ENCODE data around the gene PRKAG2. TPM values are rescaled to one million over a fixed set of nuclear protein-coding genes. Genes with fewer than 3 reads are reported as not detected.
"Not testable (repeated sequence)": the region's sequence is repeated elsewhere in the genome, so short reads cannot be mapped to it uniquely, and the experiment has no call there.

Gene PRKAG2
- total RNA-seq, 1 experiment from 2014 or later, result 10.9 TPM

DNA sequence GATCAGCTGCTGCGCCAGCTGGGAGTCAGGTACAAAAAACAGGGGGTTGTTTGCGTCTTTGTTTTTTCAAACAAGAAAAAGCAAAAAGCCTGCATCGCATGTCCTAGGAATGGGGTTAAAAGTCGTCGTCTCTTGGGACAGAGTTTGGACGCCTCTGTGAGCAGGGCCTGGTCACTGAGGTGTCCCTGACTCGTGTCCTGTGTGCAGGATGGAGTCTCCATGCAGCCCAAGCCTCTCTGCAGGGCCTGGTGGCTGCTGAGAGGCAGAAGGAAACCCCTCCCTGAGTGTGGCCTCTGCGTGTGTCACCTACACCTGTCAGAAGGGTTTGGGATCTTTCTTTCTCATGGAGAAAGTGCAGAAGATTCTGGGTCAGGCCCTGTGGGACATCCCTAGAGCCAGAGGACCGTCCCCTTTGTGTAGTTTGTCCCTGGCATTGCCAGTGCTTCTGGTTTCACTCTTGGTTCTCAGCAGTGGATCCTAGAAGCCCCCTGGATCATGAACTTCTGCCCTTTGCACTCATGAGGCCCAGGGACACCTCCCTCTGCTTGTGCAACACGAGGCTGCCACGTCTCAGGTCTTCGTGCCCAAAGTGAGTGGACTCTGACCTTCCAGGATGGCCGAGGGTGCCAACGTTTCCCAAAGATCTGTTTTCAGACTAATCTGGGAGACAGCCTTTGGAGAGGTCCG is 75.0 kb downstream of the PRKAG2 start:
- Histone ChIP-seq H3K4me3 (no peak overlapping the region), H3K4me1 (peaks cover 29% of the 10 kb centered on the region), H3K27ac (no peak overlapping the region), H3K27me3 (no peaks in the 10 kb centered on the region), H3K36me3 (no peaks in the 10 kb centered on the region), H3K9me3 (replicated peaks) (0 out of 2 replicates have a peak, but pooled peaks cover 6% of the 10 kb centered on the region)
- DNase-seq, result no peak

DNA sequence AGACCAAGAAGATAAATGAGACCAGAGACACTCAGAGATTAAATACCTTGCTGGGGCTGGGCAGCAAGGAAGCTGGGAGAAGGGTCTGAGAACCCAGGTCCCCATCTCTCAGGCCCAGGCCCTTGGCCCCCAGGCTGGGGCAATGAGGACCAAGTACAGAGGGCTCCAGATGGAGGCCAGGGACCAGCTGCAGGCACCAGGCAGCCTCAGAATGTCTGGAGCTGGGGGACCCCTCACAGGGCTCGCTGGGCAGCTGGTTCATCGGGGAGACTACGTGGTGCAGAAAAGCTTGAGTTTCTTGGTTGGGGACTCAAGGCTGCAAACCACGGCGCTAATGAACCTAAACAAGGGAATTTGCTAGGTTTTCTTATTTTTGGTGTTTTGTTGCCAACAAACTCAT is 75.6 kb downstream of the PRKAG2 start:
- peaks cover 29% of the 10 kb centered on the region for H3K4me1 ChIP-seq
- DNase-seq, result no peak
- no peak overlapping the region for H3K4me3 ChIP-seq
- no peak overlapping the region for H3K27ac ChIP-seq
- H3K27me3 ChIP-seq, result no peaks in the 10 kb centered on the region
- H3K9me3 ChIP-seq (replicated peaks), result 0 out of 2 replicates have a peak, but pooled peaks cover 6% of the 10 kb centered on the region
- H3K36me3 ChIP-seq, result no peaks in the 10 kb centered on the region

DNA sequence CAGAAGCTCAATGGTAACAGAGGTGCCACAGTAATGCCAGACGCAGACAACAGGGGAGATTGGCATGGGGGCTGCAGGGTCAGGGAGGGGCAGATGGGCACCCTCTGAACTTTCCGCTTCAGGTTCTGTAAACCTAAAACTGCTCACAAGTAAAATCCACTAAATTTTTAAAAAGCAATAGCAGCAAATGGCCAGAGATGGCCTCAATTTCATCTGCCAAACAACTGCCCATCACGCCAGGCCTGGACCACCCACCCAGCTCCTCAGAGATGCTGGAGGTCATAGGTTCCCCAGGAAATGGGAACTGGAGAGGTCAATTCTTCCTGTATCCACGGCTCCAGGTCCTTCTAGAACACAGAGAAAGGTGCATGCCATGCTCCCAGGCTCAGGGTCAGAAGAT is 76.1 kb downstream of the PRKAG2 start:
- peaks cover 28% of the 10 kb centered on the region for H3K4me1 ChIP-seq
- H3K9me3 ChIP-seq (replicated peaks), result 0 out of 2 replicates have a peak, but pooled peaks cover 6% of the 10 kb centered on the region
- no peak overlapping the region for H3K27ac ChIP-seq
- H3K27me3 ChIP-seq, result no peaks in the 10 kb centered on the region
- H3K4me3 ChIP-seq, result no peak overlapping the region
- no peak for DNase-seq
- no peaks in the 10 kb centered on the region for H3K36me3 ChIP-seq

DNA sequence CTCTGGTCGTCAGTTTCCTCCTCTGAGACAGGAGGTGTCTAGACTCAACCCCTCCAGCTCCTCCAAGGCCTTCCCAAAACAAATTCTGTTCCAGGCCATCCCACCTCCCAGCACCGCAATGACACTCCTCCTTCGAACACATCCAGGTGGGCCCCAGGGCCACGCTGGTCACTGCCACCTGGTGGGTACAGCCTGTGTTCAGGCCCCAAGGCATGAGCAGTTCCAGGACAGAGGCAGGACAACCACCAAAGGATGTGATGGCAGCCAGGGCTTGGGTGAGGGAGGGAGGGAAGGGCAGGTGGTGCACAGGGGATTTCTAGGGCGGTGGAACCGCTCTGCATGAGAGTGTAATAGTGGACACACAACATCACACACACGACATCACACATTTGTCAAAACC is 76.5 kb downstream of the PRKAG2 start:
- Histone ChIP-seq H3K9me3 (replicated peaks) (0 out of 2 replicates have a peak, but pooled peaks cover 4% of the 10 kb centered on the region), H3K36me3 (no peaks in the 10 kb centered on the region), H3K4me1 (peaks cover 25% of the 10 kb centered on the region), H3K27ac (no peak overlapping the region), H3K4me3 (no peak overlapping the region), H3K27me3 (no peaks in the 10 kb centered on the region)
- DNase-seq, result no peak

DNA sequence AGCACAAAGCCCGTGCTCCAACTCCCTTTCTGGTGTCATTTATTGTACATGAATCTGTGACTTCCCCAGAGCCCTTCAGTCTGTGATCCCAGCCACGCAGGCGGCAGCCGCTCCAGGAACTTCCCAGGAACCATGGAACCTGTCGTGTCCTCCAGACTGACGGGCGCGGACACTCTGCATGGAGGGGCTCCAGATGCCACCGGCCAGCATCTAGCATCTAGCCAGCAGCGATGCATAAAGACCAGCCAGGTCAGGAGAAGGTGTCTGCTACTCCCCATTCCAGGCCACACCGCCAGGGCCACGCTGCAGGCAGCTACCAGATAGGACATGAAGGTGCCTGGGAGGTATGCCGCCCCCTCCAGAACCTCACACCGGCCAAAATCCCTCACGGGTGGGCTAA is 77.4 kb downstream of the PRKAG2 start:
- Histone ChIP-seq H3K4me1 (peaks cover 29% of the 10 kb centered on the region), H3K36me3 (no peaks in the 10 kb centered on the region), H3K4me3 (no peak overlapping the region), H3K9me3 (replicated peaks) (no peaks in the 10 kb centered on the region), H3K27me3 (no peaks in the 10 kb centered on the region), H3K27ac (no peak overlapping the region)
- DNase-seq, result no peak

DNA sequence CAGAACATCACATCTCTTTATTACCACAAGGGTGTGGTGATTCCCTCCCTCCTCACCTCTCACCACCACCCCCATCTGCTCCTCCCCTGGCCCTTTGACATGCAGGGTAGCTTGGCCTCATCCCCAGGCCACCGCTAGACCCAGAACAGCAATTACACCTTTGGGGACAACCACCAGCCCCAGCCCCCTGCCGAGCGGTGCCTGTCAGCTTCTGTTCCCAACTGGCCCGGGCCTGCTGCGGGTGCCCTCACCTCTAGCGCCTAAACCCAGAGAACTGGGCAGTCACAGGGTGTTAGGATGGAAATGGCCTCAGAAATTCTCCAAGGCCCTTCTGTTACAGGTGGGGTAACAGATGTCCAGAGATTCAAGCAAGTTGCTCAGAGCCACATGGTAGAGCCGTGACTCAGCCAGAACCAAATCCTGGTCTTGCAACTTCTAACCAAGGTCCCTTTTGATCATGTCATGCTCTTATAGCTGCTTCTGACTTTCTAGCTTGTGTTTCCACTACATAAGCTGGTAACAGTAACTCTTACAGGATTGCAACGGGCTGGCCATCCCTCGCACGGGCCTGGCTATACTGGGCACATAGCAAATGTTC is 78.0 kb downstream of the PRKAG2 start:
- H3K27me3 ChIP-seq, result no peaks in the 10 kb centered on the region
- peaks cover 34% of the 10 kb centered on the region for H3K4me1 ChIP-seq
- H3K4me3 ChIP-seq, result no peak overlapping the region
- no peak for DNase-seq
- no peaks in the 10 kb centered on the region for H3K36me3 ChIP-seq
- no peak overlapping the region for H3K27ac ChIP-seq
- no peaks in the 10 kb centered on the region for H3K9me3 ChIP-seq (replicated peaks)

DNA sequence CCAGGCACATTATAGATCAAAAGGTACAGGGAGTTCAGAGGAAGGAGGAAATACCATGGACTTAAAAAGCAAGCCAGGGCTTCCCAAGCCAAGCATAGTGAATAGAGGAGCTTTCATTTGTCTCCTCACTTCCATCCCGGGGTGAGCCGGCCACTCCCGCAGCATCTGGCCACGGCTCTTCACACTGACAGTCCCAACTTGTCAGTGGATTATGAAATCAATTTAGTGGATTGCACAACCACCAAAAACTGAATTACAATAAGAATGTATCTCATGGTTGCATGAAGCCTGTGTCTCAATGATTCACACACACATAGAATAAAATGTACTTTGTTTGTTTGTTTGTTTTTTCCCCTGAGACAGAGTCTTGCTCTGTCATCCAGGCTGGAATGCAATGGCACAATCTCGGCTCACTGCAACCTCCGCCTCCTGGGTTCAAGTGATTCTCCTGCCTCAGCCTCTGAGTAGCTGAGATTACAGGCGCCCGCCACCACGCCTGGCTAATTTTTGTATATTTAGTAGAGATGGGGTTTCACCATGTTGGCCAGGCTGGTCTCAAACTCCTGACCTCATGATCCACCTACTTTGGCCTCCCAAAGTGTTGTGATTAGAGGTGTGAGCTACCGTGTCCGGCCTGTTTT is 79.1 kb downstream of the PRKAG2 start:
- H3K4me1 ChIP-seq, result peaks cover 35% of the 10 kb centered on the region
- not testable (repeated sequence) for H3K9me3 ChIP-seq (replicated peaks); DNase-seq; H3K27ac ChIP-seq; H3K36me3 ChIP-seq; H3K4me3 ChIP-seq; H3K27me3 ChIP-seq

DNA sequence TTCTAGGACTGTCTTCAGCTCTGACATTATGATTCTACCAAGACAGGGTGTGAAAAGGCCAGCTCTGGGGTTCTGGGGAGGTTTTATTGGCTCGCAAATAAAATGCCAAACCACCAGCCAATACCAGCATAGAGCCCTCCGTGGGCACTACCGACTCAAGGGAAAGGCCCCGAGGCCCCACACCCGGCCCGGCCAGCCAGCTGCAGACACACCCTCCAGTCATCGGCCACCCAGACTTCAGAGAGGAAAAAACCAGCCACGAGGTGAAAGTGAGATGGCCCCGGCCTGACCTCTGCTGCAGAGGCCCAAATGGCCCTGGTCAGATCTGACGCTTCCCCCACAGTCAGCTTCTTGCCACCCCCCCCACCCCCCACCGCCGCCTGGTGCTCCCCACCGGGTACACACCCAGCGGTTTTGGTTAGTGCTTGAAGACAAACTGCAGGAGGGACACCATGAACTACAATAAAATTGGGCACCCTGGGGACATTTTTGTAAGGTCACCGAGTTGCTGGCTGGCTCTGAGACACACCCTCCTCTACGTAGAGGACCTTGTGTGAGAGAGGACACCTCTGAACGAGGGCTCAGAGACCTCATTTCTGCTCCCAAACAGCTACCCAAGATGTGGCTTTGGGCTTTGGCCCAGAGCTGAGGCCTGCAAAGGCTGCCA is 79.9 kb downstream of the PRKAG2 start:
- H3K36me3 ChIP-seq, result no peaks in the 10 kb centered on the region
- no peak overlapping the region for H3K4me3 ChIP-seq
- no peak overlapping the region for H3K27ac ChIP-seq
- peaks cover 35% of the 10 kb centered on the region for H3K4me1 ChIP-seq
- DNase-seq, result no peak
- no peaks in the 10 kb centered on the region for H3K9me3 ChIP-seq (replicated peaks)
- H3K27me3 ChIP-seq, result no peaks in the 10 kb centered on the region

DNA sequence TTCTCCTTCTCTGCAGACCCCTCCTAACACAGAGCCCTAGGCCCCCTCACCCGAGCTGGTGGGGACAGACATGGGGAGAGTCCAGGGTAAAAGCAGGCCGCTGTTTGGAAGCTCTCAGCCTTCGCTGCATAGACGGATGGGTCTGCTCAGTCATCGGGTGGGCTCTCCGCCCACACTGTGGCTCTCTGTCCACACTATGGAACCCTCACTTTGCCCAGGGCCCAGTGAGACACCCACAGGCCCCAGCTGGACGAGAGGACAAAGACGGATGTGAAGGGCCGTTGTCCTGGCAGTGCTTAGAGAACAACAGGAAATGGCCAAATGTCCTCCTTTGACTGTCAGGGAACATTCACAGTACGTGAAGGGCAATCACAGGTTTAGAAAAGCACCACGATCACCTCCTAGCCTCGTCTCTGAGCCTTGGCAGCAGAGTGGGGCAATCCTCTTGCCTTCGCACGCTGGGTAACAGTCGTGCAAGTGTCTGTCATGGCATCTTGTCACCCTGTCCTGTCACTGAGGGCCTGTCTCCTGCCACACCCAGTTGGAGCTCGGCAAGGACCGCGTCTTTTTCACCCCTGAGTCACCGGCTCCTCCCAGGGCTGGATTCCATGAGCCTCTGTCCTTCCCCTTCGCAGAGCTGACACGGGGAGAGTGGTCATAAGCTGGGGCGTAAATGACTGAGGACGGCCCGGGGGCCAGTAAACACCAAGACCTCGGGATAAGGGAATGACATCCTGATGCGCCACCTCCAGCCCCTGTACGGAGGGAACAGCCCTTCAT is 80.6 kb downstream of the PRKAG2 start:
- H3K4me1 ChIP-seq, result peaks cover 35% of the 10 kb centered on the region
- H3K36me3 ChIP-seq, result no peaks in the 10 kb centered on the region
- H3K9me3 ChIP-seq (replicated peaks), result no peaks in the 10 kb centered on the region
- no peaks in the 10 kb centered on the region for H3K27me3 ChIP-seq
- no peak overlapping the region for H3K4me3 ChIP-seq
- no peak for DNase-seq
- H3K27ac ChIP-seq, result no peak overlapping the region

DNA sequence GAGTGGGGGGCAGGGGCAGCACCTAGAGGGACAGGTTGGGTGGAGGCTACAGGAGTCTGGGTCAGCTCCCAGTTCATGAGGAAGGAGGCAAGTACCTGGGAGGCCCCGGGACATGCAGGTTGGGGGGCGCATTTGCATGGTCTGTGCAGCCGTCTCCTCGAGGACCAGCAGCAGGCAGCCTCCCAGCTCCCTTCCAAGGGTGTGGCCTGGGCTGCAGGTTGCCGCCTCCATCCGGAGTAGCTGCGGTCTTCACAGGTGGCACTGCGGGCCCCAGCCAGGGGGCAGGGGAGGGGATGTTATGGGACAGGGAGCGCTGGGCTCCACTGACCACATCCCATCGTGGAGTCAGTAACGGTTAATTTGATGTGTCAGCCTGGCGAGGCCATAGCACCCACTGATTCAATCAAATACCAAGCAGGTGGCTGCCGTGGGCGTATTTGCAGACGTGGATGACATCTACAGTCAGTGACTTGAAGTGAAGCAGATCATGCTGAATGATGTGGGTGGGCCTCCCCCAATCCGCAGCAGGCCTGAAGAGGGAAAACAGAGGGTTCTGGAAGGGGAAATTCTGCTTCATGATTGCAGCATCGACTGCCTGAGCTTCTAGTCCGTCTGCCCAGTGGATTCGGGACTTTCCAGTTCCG is 81.6 kb downstream of the PRKAG2 start:
- no peaks in the 10 kb centered on the region for H3K9me3 ChIP-seq (replicated peaks)
- no peaks in the 10 kb centered on the region for H3K36me3 ChIP-seq
- H3K4me1 ChIP-seq, result peaks cover 35% of the 10 kb centered on the region
- no peaks in the 10 kb centered on the region for H3K27me3 ChIP-seq
- H3K27ac ChIP-seq, result peak overlapping the region; percentile 39; the same call in 1 of the 2 replicates
- H3K4me3 ChIP-seq, result no peak overlapping the region
- no peak for DNase-seq

DNA sequence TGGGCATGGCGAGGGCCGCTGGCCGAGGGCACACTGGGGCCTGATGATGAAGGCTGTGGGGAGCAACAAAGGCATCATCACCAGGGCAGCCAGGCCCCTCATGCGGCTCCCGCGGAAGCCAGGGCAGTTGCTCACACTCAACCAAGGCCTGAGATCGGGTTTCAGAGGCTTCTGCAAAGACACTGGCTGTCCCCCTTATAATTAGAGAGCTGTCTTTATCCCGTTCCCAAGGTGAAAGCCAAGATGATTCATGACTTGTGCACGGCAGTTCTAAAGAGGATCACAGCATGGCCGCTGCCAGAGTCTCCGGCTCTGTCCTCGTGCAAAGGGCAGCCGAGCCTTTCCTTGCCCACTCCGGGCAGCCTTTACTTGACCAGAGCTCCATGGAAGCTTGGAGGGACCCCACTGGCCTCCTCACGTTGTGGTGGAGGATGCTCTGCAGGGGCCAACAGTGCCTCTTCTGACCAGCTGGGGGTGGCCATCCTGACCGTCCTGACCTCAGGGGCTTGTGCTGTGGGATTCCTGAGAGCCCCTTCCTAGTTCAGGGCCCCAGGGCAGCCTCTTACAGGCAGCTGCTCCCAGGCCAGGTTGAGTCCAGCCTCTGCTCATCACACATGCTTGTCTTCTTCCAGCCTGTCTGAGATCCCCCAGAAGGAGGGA is 82.3 kb downstream of the PRKAG2 start:
- Histone ChIP-seq H3K27ac (peak overlapping the region; percentile 39; the same call in 1 of the 2 replicates), H3K36me3 (no peaks in the 10 kb centered on the region), H3K4me3 (no peak overlapping the region), H3K27me3 (no peaks in the 10 kb centered on the region), H3K9me3 (replicated peaks) (no peaks in the 10 kb centered on the region), H3K4me1 (peaks cover 35% of the 10 kb centered on the region)
- DNase-seq, result peak; percentile 70 to 80

DNA sequence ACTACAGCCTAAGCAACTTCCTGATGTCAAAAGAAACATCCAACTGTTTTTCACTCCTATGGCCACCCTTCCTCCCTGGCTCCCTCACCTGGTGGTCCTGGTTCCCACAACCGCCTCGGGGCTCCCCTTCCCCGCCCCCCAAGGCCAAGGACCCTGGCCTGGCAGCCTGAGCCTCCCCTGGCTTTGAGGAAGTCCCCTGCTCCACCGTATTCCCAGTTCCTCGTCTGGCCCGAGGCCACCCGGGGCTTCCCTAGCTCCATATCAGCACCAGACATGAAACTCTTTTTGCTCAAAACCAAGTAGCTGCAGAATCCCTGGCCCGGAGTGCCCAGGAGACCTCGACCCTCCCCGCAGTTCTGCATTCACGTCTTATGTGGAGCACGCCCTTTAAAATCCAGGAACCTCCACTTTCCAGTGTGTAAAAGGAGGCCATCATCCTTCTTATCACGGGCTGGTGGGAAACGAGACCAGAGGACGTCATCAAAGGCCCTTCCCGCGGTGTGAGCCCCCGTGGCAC is 82.9 kb downstream of the PRKAG2 start:
- Histone ChIP-seq H3K9me3 (replicated peaks) (no peaks in the 10 kb centered on the region), H3K4me1 (peaks cover 35% of the 10 kb centered on the region), H3K27ac (peak overlapping the region; percentile 39; the same call in 1 of the 2 replicates), H3K27me3 (no peaks in the 10 kb centered on the region), H3K36me3 (no peaks in the 10 kb centered on the region), H3K4me3 (no peak overlapping the region)
- no peak for DNase-seq

DNA sequence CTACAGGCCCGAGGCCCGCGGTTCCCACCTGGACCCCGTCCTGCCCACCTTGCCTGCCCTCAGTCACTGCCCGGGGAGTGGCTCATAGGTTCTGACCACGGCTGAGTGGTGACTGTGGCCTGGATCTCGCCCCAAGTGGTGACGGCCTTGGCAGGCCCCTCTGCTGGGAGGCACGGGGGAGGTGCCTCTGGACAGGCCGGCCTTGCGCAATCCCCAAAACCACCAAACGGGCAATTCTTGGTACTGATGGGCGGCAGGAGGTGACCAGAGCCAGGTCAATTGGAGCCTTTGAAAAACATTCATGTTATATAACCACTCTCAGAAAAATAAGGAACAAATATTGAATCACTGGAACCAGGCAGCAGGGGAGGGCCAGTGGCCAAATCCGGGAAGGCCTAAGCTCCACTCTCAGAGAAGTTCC is 83.4 kb downstream of the PRKAG2 start:
- H3K36me3 ChIP-seq, result no peaks in the 10 kb centered on the region
- peaks cover 35% of the 10 kb centered on the region for H3K4me1 ChIP-seq
- H3K9me3 ChIP-seq (replicated peaks), result no peaks in the 10 kb centered on the region
- no peak for DNase-seq
- H3K27me3 ChIP-seq, result no peaks in the 10 kb centered on the region
- H3K27ac ChIP-seq, result no peak overlapping the region
- H3K4me3 ChIP-seq, result no peak overlapping the region

Measured in SJCRH30 (cell line).